Cardiac septum (tissue), 1 donor: Measurements from ENCODE around the gene CYP4F22. TPM values are rescaled to one million over a fixed set of nuclear protein-coding genes. Genes with fewer than 3 reads are reported as not detected.
"Not testable (repeated sequence)": the region's sequence is repeated elsewhere in the genome, so short reads cannot be mapped to it uniquely, and the experiment has no call there.

Experiments
- DNase-seq: peaks from one replicate; pipeline ENCODE4 v3.0.0-alpha.2; 2020; ENCODE audit warnings: low spot score
- intact Hi-C: fragments of 100-400 bp; cut with DNase I; formaldehyde crosslinking; loops from one replicate; pipeline ENCODE4 v1.14.0; 2022
- total RNA-seq: library from RNA; stranded (reverse); fragmentation: NEBNext Ultra II Directional; extraction: Animal tissue kit (Norgen Biotek cat#: 25700); gene quantifications from one replicate; pipeline ENCODE4 v1.2.1, GENCODE V29; 2021
- donor health status: DM: no; HTN: no; CAD: no.

Gene CYP4F22
- total RNA-seq, 1 donor from 2014 or later: not detected

DNA sequence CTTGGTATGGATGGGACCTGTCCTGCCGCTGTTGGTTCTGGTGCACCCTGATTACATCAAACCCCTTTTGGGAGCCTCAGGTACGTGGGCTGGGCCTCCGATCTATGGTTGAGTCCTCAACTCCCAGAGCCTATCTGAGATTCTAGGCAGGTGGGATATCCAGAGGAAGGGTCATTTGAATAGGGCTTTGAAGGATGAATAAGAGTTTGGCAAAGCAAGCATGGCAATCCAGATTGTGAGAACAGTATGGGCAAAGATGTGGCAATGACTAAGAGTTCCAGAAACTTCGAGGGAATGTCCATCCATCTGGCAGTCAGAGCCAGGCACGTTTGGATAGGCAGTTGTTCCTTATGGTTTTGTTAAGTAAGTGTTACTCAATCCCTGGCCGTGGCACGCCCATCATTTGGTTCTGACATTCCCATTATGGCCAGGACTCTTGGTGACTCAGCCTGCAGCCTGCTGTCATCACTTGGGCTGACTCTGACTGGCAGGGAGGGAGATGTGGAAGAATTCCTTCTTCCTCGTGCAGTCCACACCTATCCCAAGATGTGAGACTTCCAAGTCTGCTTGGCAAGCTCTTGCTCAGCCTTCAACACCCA is 21.5 kb downstream of the CYP4F22 start:
- intact Hi-C loops: no loop called here
- DNase-seq: no peak

DNA sequence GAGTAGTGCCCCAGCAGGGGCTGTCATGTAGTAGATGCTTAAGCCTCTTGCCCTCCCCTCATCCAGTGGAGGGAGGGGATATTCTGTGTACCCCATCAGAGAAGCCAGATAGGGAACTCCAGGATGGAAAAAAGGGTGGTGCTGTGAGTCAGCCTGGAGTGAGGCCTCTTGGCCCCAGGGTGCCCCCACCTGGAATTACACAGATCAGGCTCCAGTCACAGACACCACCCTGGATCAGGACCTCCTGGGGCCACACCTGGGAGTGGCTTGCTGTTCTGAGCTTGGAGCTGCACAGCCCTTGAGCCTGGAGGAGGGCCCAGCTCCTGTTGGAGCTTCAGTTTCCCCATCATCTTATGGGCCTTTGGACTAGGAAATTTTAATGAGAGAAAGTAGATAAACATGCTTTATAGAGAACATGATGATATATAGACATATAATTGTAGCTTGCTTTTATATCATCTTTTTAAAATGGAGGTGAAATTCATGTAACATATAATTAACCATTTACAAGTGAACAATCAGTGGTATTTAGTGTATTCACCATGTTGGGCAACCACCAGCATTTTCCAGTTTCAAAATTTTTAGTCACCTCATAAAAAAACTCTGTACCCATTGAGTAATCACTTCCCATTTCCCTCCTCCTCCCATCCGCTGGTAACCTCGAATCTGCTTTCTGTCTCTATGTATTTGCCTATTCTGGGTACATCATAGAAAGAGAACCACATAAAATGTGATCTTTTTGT is 24.6 kb downstream of the CYP4F22 start:
- intact Hi-C loops: no loop called here
- DNase-seq: no peak

DNA sequence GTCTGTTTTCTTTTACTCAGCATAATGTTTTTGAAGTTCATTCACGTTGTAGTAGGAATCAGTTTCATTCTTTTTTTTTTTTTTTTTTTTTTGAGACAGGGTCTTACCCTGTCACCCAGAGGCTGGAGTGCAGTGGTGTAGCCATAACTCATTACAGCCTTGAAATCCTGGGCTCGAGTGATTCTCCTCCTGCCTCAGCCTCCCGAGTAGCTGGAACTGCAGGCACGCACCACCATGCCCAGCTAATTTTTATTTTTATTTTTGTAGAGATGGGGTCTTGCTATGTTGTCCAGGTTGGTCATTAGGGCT is 25.2 kb downstream of the CYP4F22 start:
- DNase-seq, intact Hi-C loops: not testable (repeated sequence)

DNA sequence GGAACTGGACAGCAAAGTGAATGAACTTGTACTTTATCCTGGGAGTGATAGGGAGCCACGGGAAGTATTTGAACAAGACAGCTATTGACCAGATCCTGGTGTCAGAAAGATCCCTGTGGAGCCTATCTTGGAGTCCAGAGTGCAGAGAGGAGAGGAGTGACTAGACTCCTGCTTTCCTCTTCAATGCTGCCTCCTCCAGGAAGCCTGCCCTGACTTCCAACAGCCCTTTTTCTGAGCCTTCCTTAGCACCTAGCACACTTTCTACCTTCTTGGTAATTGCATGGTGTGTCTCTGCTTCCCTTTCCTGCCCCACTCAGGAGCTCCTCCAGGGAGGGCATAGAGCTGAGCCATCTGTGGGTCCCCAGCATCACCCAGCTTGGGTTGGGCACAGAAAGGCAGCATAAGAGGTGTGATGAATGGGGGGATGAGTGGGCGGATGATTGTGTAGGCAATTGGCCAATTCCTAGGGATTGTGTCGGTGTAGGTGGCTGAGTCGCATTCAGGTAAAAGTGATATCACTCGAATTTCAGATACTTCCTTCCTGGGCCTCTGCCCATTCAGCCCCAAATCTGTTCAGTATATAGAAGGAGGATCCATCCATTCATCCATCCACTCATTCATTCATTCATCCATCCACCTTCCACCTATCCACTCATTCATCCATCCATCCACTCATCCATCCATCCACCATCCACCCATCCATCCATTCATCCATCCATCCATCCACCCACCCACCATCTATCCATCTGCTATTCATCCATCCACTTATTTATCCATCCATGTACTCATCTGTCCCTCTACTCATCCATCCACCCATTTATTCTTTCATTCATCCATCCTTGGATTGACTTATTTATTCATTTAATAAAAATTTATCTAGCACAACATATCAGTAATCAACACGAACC is 26.9 kb downstream of the CYP4F22 start:
- intact Hi-C loops: no loop called here
- DNase-seq: no peak

DNA sequence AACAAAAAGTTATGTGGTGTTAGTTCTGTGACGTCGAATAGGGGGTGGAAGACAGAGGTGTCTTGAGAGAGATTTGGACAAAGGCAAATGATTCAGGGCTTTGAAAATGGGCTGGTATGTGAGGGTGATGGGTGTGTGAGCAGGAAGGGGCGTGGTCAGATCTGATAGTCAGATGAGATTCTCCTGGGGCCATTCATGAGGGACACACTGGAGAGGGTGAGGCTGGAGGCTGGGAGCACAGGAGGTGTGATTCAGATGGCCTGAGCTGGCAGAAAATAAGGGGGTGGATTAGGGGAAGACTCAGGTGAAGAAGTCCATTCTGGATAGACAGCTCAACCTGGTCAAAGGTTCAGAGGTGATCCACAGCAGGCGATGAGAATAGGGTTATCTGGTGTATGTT is 28.0 kb downstream of the CYP4F22 start:
- intact Hi-C loops: no loop called here
- DNase-seq: no peak

DNA sequence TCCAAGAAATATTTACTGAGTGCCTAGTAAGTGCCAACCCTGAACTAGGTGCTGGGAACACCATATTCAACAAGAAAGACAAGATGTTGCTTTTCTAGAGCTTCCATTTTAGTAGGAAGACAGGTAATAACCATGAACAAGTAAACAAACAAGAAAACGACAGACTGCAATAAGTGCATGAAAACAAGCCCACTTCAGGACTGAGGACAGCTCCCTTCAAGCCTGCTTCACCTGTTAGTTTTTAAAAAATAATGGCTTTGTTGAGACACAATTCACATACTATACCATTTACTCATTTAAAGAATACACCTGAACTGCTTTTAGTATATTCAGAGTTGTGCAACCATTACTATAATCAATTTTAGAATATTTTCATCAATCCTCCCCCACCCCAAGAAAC is 30.4 kb downstream of the CYP4F22 start:
- DNase-seq: no peak
- intact Hi-C loops: no loop called here

DNA sequence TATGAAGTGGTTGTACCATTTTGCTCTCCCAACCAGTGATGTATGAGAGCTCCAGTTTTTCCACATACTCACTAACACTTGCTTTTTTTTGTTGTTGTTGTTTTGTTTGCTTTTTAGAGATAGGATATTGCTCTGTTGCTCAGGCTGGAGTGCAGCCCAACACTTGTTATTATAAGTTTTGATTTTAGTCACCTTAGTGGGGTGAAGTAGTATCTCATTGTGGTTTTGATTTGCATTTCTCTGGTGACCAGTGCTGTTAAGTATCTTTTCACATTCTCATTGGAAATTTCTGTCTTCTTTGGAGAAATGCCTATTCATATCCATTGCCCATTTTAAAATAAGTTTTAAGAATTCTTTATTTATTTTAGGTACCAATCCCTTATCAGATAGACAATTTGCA is 31.3 kb downstream of the CYP4F22 start:
- no peak for DNase-seq
- intact Hi-C loops: no loop called here

DNA sequence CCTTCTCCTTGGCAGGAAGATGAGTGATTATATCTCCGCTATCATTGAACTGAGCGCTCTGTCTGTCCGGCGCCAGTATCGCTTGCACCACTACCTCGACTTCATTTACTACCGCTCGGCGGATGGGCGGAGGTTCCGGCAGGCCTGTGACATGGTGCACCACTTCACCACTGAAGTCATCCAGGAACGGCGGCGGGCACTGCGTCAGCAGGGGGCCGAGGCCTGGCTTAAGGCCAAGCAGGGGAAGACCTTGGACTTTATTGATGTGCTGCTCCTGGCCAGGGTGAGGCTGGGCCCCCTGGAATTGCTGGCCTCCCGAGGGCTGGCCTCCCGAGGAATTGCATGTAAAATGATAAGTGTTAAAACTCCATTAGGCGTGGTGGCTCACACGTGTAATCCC is 32.1 kb downstream of the CYP4F22 start:
- intact Hi-C loops: no loop called here
- no peak for DNase-seq

DNA sequence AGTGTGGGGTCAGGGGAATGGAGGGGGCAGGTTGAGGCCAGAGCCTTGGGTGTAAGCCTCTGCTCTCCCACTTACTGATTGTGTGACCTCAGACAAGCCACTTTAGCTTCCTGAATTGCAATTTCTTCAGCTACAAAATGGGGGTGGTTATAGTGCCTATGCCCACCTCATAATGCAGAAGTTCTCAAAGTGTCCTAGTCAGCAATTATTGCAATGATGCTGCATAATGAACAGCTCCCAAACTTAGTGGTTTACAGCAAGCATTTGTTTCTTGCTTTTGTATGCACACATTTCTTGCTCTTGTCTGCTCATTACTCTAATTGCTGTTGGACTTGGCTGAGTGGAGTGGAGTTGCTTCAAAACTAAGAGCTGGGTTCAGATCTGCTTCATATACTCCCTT is 36.0 kb downstream of the CYP4F22 start:
- intact Hi-C loops: no loop called here

DNA sequence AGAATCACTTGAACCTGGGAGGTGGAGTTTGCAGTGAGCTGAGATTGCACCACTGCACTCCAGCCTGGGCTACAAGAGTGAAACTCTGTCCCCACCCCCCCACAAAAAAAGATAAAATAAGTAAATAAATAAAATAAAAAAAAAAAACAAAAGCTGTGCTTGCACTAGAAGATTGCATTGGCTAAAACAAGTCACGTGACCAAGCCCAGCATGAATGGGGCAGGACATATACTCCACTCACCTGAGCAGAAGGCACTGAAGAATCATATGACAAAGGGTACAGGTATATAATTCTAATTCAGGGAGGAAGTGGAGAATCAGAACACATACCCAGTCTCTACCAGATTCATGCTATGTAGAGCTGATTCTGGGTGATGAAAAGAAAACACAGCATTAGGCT is 36.6 kb downstream of the CYP4F22 start:
- no peak for DNase-seq
- intact Hi-C loops: no loop called here

More for the DNA sequence above, 36.0 kb downstream of the CYP4F22 start:
- no peak for DNase-seq

DNA sequence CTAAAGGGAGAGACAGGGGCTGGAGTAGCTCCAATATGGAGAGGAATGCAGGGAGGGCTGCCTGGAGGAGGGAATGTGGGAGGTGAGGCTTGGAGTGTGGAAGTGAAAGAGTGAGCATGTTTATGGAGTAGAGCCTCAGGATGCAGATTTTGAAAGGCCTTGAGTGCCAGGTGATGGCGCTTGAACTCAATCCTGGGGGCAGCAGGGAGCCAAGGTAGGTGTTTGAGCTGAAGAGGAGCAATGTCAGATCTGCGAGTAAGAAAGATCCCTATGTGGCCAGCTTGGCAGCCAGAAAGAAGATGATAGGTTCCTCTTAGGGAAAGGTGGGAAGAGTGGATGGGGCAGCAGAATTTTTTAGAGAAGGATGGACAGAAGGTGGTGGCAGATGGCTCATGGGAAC is 40.3 kb downstream of the CYP4F22 start:
- no peak for DNase-seq
- intact Hi-C loops: no loop called here

DNA sequence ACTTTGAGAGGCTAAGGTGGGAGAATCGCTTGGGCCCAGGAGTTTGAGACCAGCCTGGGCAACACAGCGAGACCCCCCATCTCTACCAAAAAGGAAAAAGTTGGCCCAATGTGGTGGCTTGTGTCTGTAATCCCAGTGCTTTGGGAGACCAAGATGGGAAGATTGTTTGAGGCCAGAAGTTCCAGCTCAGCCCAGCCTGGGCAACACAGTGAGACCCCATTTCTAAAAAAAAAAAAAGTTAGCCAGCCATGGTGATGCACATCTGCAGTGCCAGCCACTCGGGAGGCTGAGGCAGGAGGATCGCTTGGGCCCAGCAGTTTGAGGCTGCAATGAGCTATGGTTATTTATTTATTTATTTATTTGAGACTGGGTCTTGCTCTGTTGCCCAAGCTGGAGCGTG is 41.3 kb downstream of the CYP4F22 start:
- no peak for DNase-seq
- intact Hi-C loops: no loop called here

DNA sequence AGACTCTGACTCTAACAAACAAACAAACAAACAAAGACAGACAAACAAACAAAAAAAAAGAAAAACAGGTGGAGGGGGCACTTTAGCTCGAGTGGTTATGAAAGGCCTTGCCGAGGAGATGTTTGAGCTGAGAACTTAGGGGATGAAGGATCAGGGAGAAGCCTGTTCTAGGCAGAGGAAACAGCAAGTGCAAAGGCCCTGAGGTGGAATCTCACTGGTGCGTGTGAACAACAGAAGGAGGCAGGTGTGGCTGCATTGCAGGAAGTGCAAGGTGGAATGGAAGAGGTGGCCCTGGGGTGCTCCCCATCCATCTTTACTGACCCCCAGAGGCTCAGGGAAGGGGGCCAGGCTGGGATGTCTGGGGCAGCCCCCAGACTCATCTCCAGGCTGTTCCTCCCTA is 41.9 kb downstream of the CYP4F22 start:
- intact Hi-C loops: loop anchor here (10.0 kb wide), 1 partner anchor 95 kb away; no protein-coding TSS in a partner anchor
- no peak for DNase-seq

DNA sequence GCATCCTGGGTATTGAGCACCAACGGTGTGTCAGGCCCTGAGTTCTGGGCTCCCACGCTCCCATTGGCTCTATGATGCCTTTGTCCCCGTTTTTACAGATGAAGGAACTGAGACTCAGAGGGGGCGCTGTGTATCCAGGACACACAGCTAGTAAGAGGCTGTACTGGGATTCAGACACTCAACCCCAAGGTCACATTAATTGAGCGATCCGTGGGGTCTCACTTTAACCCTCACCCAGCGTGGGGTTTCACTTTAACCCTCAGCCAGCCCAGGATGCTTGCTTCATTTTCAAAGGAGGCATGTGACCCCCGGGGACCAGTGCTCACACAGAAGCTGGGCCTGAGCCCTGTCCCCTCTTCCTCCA is 42.6 kb downstream of the CYP4F22 start:
- intact Hi-C loops: loop anchor here (10.0 kb wide), 1 partner anchor 96 kb away; no protein-coding TSS in a partner anchor

DNA sequence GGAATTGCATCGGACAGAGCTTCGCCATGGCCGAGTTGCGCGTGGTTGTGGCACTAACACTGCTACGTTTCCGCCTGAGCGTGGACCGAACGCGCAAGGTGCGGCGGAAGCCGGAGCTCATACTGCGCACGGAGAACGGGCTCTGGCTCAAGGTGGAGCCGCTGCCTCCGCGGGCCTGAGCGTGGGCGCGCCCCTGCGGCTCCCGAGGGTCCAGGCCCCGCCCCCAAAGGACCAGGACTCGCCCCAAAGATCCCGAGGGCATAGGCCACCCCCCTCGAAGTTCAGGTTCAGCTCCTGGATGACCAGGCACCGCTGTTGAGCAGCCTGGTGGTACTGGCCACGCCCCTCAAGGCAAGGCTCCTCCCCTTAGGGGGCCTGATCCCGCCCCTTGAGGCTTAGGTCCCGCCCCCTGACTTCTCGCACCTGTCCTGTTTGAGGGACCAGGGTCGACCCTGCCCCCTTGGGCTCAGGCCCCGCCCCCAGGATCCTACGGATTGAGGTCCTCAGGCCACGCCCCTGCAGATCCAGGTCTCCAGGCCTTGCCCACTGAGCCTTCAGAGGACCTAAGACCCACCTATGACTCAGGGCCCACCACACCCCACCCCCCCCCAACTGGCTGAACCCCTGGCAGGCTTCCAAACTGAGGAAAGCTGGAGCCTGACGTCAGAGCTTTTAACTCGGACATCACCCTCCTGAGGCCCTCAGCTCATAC is 43.1 kb downstream of the CYP4F22 start:
- intact Hi-C loops: loop anchor here (10.0 kb wide), 1 partner anchor 97 kb away; no protein-coding TSS in a partner anchor
- no peak for DNase-seq

More for the DNA sequence above, 42.6 kb downstream of the CYP4F22 start:
- no peak for DNase-seq

DNA sequence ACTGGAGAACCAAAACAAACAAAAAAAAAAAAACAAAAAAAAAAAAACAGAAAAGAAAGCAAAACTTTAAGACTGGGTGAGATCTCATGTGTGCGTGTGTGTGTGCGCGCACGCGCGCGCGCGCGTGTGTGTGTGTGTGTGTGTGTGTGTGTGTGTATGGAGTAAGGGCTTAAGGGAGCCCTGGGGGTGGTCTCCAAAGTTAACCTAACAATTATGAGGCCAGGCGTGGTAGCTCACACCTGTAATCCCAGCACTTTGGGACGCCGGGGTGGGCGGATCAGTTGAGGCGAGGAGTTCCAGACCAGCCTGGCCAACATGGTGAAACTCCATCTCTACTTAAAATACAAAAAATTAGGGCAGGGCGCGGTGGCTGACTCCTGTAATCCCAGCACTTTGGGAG is 46.7 kb downstream of the CYP4F22 start:
- intact Hi-C loops: loop anchor here (5.0 to 10.0 kb wide), 3 partner anchors 73 to 183 kb away; no protein-coding TSS in a partner anchor
- DNase-seq: no peak

DNA sequence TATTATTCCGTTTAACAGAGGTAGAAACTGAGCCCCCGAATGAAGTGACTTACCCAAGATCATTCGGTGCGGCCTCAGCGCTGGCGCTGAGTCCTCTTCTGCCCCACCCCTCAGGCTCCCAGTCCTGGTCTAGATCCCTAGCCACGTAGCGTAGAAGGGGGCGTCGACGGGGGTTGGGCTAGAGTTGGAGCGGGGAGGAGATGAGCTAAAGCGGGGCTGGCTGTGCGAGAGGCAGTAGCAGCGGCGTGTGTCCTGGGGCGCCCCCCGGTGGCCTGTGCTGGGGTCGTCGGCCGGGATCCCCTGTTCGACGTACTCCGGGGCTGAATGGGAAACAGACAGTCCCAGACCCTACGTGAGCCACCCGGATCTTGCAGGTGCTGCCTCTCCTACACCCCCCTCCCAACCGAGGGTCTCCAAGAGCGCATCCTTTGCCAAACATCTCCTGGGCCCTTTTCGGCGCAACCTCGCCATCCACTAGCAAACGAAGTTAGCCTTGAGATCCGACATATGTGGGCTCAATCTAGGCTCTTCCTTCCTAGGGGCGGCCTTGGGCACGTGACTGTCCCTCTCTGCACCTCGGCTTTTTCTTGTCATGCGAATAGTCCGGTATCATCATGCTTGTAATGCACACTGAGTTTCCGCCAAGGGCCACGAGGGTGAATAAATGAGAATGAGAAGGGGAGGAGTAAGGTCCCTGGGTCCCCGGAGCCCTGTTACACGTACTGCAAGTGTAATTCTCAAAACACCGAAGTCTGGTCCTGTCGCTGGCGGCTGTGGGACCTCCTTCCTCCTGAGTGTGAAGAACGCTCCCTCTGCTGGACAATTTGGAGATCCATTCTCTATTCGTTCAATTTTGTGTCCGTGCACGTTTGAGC is 47.7 kb downstream of the CYP4F22 start:
- DNase-seq: peak; percentile 94
- intact Hi-C loops: loop anchor here (1.0 to 10.0 kb wide), 6 partner anchors 74 to 463 kb away; no protein-coding TSS in a partner anchor

DNA sequence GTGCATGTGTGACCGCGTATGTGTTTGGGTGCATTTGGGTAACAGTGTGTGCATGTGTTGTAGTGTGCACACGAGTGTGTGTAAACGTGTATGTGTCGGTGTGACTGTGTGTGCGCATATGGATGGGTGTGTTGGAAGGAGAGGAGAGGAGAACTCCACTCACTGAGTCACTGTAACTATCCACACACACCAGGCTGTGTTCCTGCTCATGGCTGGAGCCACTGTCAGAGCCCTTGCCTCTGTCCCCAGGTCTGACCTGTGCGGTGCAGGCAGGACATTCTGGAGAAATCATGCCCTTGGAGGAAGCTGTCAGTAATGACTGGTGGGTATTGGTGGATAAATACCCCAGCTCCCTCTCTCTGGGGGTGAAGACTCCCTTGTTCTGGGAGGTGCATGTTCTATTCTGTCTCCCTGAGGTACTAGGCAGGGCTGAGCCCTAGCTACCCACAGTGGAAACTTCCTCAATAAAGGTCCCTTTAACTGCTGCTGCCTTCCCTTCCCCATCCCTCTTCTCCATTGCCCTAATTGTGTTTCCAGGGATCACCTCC is 48.4 kb downstream of the CYP4F22 start:
- no peak for DNase-seq
- intact Hi-C loops: loop anchor here (1.0 to 10.0 kb wide), 6 partner anchors 74 to 464 kb away; no protein-coding TSS in a partner anchor
